Common myeloid progenitor, CD34-positive (primary cell): Measurements from ENCODE around the gene HSCB.

Source experiments
- CTCF ChIA-PET: fragments of 350-600 bp; sonication (Branson Sonifier 250); formaldehyde crosslinking; loops from one replicate; lab custom pipeline; 2021; ENCODE audit warnings: antibody characterized with exemption; lab: Charles Lee
- POLR2A ChIA-PET: fragments of 350-600 bp; sonication (Branson Sonifier 250); formaldehyde crosslinking; loops from one replicate; lab custom pipeline; 2021; ENCODE audit warnings: antibody characterized with exemption; lab: Charles Lee
- DNase-seq, 3 donors: peaks; one replicate each; pipeline versions ENCODE4 v3.0.0 to v3.0.0-alpha.2; 2013
- H3K27ac ChIP-seq, 2 experiments: 1 replicate in 1 of 2; 2 replicates in 1 of 2; pipeline ENCODE4 v1.7.0; 2013; ENCODE audit warnings: inconsistent platforms in 2 of 2, low read length in 2 of 2, mild to moderate bottlenecking in 2 of 2, low read depth in 1 of 2, moderate library complexity in 1 of 2; ENCODE audit not compliant: severe bottlenecking in 2 of 2, insufficient read depth in 1 of 2, poor library complexity in 1 of 2
- H3K27me3 ChIP-seq, 5 experiments: replicated peaks in 2 of 5; 1 replicate in 3 of 5; 2 replicates in 2 of 5; pipeline versions ENCODE4 v1.6.1 to v1.7.0; 2013; ENCODE audit warnings: low read length in 4 of 5, mild to moderate bottlenecking in 2 of 5, moderate library complexity in 2 of 5, inconsistent platforms in 1 of 5; ENCODE audit not compliant: insufficient read depth in 5 of 5, control insufficient read depth in 4 of 5
- H3K36me3 ChIP-seq, 4 experiments: 1 replicate in 2 of 4; 2 replicates in 2 of 4; pipeline versions ENCODE4 v1.6.1 to v1.7.0; 2013; ENCODE audit warnings: low read length in 3 of 4, control low read depth in 1 of 4, mild to moderate bottlenecking in 1 of 4; ENCODE audit not compliant: control insufficient read depth in 4 of 4, insufficient read depth in 4 of 4
- H3K4me1 ChIP-seq, 4 experiments: 1 replicate in 3 of 4; 2 replicates in 1 of 4; pipeline versions ENCODE4 v1.6.1 to v1.7.1; 2013; ENCODE audit warnings: low read length in 3 of 4, mild to moderate bottlenecking in 3 of 4, control low read depth in 1 of 4, inconsistent platforms in 1 of 4, moderate library complexity in 1 of 4; ENCODE audit not compliant: control insufficient read depth in 4 of 4, insufficient read depth in 4 of 4; ENCODE audit errors: control extremely low read depth in 1 of 4
- H3K4me3 ChIP-seq, 7 experiments: 1 replicate in 4 of 7; 2 replicates in 3 of 7; pipeline versions ENCODE4 v1.5.1 to v1.7.0; 2013; ENCODE audit warnings: mild to moderate bottlenecking in 7 of 7, low read length in 6 of 7, moderate library complexity in 6 of 7, inconsistent platforms in 2 of 7, low read depth in 2 of 7, control low read depth in 1 of 7; ENCODE audit not compliant: insufficient read depth in 4 of 7, control insufficient read depth in 1 of 7; ENCODE audit errors: extremely low read depth in 1 of 7
- H3K9me3 ChIP-seq, 5 experiments: 1 replicate in 4 of 5; 2 replicates in 1 of 5; pipeline versions ENCODE4 v1.6.1 to v1.7.1; 2013; ENCODE audit warnings: low read length in 4 of 5, mild to moderate bottlenecking in 2 of 5, inconsistent platforms in 1 of 5, low read depth in 1 of 5, moderate library complexity in 1 of 5; ENCODE audit not compliant: control insufficient read depth in 4 of 5, insufficient read depth in 2 of 5; ENCODE audit errors: control extremely low read depth in 1 of 5
- WGBS: methylation state at CpG from one replicate; pipeline ENCODE4 v1.1.5; 2013; ENCODE audit not compliant: insufficient coverage; 5-methylcytosine and 5-hydroxymethylcytosine counted together

HSCB gene

GRCh38 chr22:28710576-28711191, 31.2 kb upstream of the HSCB start:
- ChIA-PET CTCF (interaction anchor here (1.2 to 1.6 kb wide), 2 partner anchors 9 to 11 kb away, joined by 3 to 6 read pairs; no protein-coding TSS in a partner anchor), POLR2A (no interaction called here)
- Histone ChIP-seq H3K9me3 (no peaks in the 10 kb centered on the region), H3K36me3 (peaks cover 2 to 36% (median 21%) of the 10 kb centered on the region in 4 experiments), H3K27ac (no peak overlapping the region), H3K4me1 (no peaks in the 10 kb centered on the region), H3K4me3 (no peak overlapping the region), H3K27me3 (no peaks in the 10 kb centered on the region)
- DNase-seq = no peak
- 100% methylated on average over 1 of the region's 3 CpGs for WGBS

- DNase-seq = no peak
- Histone ChIP-seq H3K36me3 (peaks cover 2 to 32% (median 18%) of the 10 kb centered on the region in 4 experiments), H3K4me1 (no peaks in the 10 kb centered on the region), H3K27me3 (no peaks in the 10 kb centered on the region), H3K27ac (no peak overlapping the region), H3K4me3 (no peak overlapping the region), H3K9me3 (no peaks in the 10 kb centered on the region)
- POLR2A ChIA-PET = no interaction called here
- CTCF ChIA-PET = no interaction called here
- WGBS = no CpG with 5 or more reads among the region's 2 CpGs
These were observed 30.5 kb upstream of the HSCB start for GRCh38 chr22:28711341-28711740.

- Histone ChIP-seq H3K36me3 (peaks cover 4 to 29% (median 16%) of the 10 kb centered on the region in 4 experiments), H3K27me3 (no peaks in the 10 kb centered on the region), H3K4me1 (no peaks in the 10 kb centered on the region), H3K4me3 (no peak overlapping the region), H3K9me3 (no peaks in the 10 kb centered on the region), H3K27ac (no peak overlapping the region)
- ChIA-PET CTCF (no interaction called here), POLR2A (no interaction called here)
- DNase-seq = no peak
- WGBS = 94% methylated on average over 3 of the region's 6 CpGs
These were observed 29.7 kb upstream of the HSCB start for GRCh38 chr22:28711820-28712777.

- WGBS = no CpG with 5 or more reads among the region's 2 CpGs
- Histone ChIP-seq H3K4me1 (no peaks in the 10 kb centered on the region), H3K27me3 (no peaks in the 10 kb centered on the region), H3K36me3 (peaks cover 4 to 18% (median 12%) of the 10 kb centered on the region in 4 experiments), H3K4me3 (no peak overlapping the region), H3K9me3 (no peaks in the 10 kb centered on the region), H3K27ac (no peak overlapping the region)
- POLR2A ChIA-PET = interaction anchor here (0.7 kb wide), 1 partner anchor 92 kb away, joined by 3 read pairs; no protein-coding TSS in a partner anchor
- CTCF ChIA-PET = no interaction called here
- DNase-seq = peak in 2 of 3 donors; percentile 3 to 8
These were observed 27.7 kb upstream of the HSCB start for GRCh38 chr22:28714043-28714628.

GRCh38 chr22:28715611-28716010, 26.2 kb upstream of the HSCB start:
- 98% methylated on average over 6 of the region's 7 CpGs for WGBS
- no peaks in the 10 kb centered on the region for H3K27me3 ChIP-seq
- ChIA-PET POLR2A (no interaction called here), CTCF (no interaction called here)
- peaks cover 6 to 14% (median 9%) of the 10 kb centered on the region in 4 experiments for H3K36me3 ChIP-seq
- no peaks in the 10 kb centered on the region for H3K4me1 ChIP-seq
- no peak for DNase-seq
- no peaks in the 10 kb centered on the region for H3K9me3 ChIP-seq
- H3K27ac ChIP-seq = no peak overlapping the region
- H3K4me3 ChIP-seq = no peak overlapping the region

- no peaks in the 10 kb centered on the region for H3K4me1 ChIP-seq
- 92% methylated on average over 2 of the region's 3 CpGs for WGBS
- no peaks in the 10 kb centered on the region for H3K9me3 ChIP-seq
- no peak for DNase-seq
- ChIA-PET CTCF (no interaction called here), POLR2A (no interaction called here)
- no peaks in the 10 kb centered on the region for H3K27me3 ChIP-seq
- H3K36me3 ChIP-seq = peaks cover 8 to 15% (median 11%) of the 10 kb centered on the region in 4 experiments
- no peak overlapping the region for H3K4me3 ChIP-seq
- no peak overlapping the region for H3K27ac ChIP-seq
These were observed 25.2 kb upstream of the HSCB start for GRCh38 chr22:28716686-28717085.
